Progenitor cell of endocrine pancreas (in vitro differentiated cells): ENCODE data around the gene CHGA. TPM values are rescaled to one million over a fixed set of nuclear protein-coding genes. Genes with fewer than 3 reads are reported as not detected.

Source experiments
- DNase-seq: peaks from one replicate; pipeline ENCODE4 v3.0.0; 2021; ENCODE audit warnings: low spot score; ENCODE audit not compliant: unreplicated experiment
- H3K27ac Mint-ChIP-seq: 2 replicates; pipeline ENCODE4 v1.8.0; 2021; ENCODE audit warnings: mild to moderate bottlenecking, moderate library complexity, mixed read lengths
- H3K27me3 Mint-ChIP-seq: 2 replicates; pipeline ENCODE4 v1.8.0; 2021; ENCODE audit warnings: mixed read lengths
- H3K36me3 Mint-ChIP-seq: 2 replicates; pipeline ENCODE4 v1.8.0; 2022; ENCODE audit warnings: mixed read lengths; ENCODE audit not compliant: insufficient read depth
- H3K4me1 Mint-ChIP-seq: 2 replicates; pipeline ENCODE4 v1.8.0; 2021; ENCODE audit warnings: low read depth, mixed read lengths
- H3K4me3 Mint-ChIP-seq: 2 replicates; pipeline ENCODE4 v1.8.0; 2021; ENCODE audit warnings: low read depth, mild to moderate bottlenecking, moderate library complexity, mixed read lengths
- H3K9me3 Mint-ChIP-seq: 2 replicates; pipeline ENCODE4 v1.8.0; 2021; ENCODE audit warnings: low read depth, mixed read lengths
- total RNA-seq: library from RNA; stranded (reverse); gene quantifications from 2 replicates; pipeline ENCODE4 v1.2.1, GENCODE V29; 2021
- TF ChIP-seq, protein P1 (sequence below): fragments of 200-600 bp; sonication (generic); IDR thresholded peaks from one replicate; pipeline ENCODE4 v1.5.0; 2021; ENCODE audit warnings: antibody characterized with exemption, mild to moderate bottlenecking; ENCODE audit not compliant: unreplicated experiment

CHGA gene
- total RNA-seq, 1 donor from 2014 or later = 1,590 TPM

DNA sequence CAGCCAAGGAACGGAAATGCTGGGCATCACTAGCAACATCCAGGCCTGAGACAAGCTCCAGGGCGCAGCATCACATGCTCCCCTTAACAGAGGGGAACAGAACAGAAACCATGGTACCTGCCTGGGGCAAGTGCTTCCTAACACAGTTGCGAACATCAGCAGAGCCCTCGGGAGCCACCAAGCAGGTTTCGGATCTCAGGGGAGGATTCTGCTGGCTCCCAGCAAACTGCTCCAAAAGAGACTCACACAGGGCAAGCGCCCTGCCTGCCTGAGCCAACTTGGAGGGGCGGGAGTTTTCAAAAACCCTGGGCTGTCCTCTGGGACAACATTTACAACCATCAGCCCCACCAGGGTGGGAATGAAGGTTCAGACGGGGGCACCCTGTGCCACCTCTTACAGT is 19.6 kb downstream of the CHGA start:
- H3K27me3 Mint-ChIP-seq = no peaks in the 10 kb centered on the region
- no peak overlapping the region for H3K27ac Mint-ChIP-seq
- H3K4me1 Mint-ChIP-seq = no peaks in the 10 kb centered on the region
- TF ChIP-seq, protein P1, sequence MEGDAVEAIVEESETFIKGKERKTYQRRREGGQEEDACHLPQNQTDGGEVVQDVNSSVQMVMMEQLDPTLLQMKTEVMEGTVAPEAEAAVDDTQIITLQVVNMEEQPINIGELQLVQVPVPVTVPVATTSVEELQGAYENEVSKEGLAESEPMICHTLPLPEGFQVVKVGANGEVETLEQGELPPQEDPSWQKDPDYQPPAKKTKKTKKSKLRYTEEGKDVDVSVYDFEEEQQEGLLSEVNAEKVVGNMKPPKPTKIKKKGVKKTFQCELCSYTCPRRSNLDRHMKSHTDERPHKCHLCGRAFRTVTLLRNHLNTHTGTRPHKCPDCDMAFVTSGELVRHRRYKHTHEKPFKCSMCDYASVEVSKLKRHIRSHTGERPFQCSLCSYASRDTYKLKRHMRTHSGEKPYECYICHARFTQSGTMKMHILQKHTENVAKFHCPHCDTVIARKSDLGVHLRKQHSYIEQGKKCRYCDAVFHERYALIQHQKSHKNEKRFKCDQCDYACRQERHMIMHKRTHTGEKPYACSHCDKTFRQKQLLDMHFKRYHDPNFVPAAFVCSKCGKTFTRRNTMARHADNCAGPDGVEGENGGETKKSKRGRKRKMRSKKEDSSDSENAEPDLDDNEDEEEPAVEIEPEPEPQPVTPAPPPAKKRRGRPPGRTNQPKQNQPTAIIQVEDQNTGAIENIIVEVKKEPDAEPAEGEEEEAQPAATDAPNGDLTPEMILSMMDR = no peak
- H3K9me3 Mint-ChIP-seq = no peaks in the 10 kb centered on the region
- peaks cover 1% of the 10 kb centered on the region for H3K36me3 Mint-ChIP-seq
- no peak overlapping the region for H3K4me3 Mint-ChIP-seq
- DNase-seq = no peak

DNA sequence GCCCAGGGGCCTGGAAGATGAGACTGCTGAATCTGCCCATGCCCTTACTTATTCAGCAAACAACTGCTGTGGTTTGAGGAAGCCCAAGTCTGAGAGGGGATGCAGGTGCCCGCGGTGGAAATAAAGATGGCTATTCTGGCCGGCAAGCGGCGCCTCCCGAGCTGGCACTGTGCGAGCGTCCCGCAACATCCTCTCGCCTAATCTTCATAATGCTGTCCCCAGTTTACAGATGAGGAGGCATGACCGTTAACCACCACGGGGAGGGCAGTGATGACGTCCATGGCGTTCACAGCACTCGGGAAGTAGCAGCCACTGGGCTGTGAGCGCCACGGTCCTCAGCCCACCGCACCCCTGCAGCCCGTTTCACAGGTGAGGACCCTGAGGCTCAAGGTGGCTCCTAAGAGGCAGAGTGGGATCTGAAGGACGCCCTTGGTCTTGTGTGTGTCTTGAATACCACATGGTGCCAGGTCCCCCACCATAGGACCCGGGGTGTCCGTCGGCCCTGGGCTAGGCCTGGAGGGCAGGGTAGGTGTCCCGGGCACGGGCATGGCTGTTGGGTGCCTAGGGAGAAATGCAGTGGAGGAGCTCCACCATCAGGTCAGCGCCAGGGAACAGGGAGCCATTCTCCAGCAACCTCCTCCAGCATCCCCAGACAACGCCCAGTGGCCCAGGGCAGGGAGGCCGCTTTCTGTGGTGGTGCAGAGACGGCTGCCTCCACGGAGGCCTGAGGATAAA is 20.2 kb downstream of the CHGA start:
- peaks cover 1% of the 10 kb centered on the region for H3K36me3 Mint-ChIP-seq
- no peak for DNase-seq
- H3K27ac Mint-ChIP-seq = no peak overlapping the region
- no peak overlapping the region for H3K4me3 Mint-ChIP-seq
- no peaks in the 10 kb centered on the region for H3K9me3 Mint-ChIP-seq
- no peaks in the 10 kb centered on the region for H3K4me1 Mint-ChIP-seq
- TF ChIP-seq, protein P1 = no peak
- H3K27me3 Mint-ChIP-seq = no peaks in the 10 kb centered on the region

DNA sequence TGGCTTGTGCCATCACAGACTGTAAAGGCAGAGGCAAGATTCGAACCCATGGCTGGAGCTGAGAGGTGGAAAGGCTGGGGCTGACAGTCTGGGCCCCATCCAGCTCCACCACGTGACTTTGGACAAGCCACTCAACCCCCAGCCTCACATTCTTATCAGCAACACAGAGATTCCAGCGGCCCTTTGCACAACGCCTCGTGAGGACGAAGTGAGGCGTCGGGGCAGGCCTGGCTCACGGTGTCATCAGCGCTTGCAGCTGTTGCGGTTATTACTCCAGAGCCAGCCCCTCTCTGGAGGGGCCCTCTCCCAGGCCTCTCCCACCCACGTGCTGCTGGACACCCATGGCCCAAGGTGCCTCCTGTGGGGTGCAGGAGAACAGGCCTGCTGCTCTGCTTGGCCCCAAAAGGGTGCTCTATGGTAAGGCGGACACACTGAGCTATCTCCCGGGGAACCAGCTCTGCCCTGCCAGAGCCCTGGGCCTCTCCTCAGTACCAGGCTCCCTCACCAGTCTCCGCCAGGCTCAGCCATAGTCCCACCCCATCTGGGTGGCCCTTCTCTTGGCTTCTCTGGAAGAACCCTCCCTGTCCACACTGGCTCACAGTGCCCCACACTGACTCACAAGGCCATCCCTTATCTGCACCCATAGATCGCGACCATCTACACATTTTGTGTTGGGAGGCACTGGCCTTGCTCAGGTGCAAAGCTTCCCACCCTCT is 21.1 kb downstream of the CHGA start:
- Mint-ChIP-seq H3K27me3 (no peaks in the 10 kb centered on the region), H3K4me1 (no peaks in the 10 kb centered on the region), H3K36me3 (peaks cover 1% of the 10 kb centered on the region), H3K9me3 (no peaks in the 10 kb centered on the region), H3K27ac (no peak overlapping the region), H3K4me3 (no peak overlapping the region)
- TF ChIP-seq, protein P1 = no peak
- no peak for DNase-seq

DNA sequence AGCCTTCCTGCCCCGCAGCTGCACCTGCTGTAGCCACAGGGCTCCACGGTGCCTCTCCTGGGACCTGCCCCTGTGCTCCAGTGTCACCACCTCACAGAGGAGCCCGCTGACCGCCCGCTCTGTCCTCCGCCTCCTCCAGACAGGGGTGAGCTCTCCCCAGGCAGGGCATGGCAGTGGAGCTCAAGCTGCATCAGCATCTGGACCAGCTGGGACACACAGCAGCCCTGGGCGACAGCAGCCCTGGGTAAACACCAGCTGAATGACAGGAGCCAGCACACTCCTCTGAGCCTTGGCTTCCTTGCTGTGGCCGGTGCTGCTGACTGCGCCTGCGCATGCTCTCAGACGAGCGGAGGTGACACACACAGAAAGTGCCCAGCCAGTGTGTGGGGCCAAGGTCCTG is 22.0 kb downstream of the CHGA start:
- H3K36me3 Mint-ChIP-seq = peaks cover 1% of the 10 kb centered on the region
- TF ChIP-seq, protein P1 = no peak
- no peaks in the 10 kb centered on the region for H3K27me3 Mint-ChIP-seq
- H3K4me1 Mint-ChIP-seq = no peaks in the 10 kb centered on the region
- no peaks in the 10 kb centered on the region for H3K9me3 Mint-ChIP-seq
- H3K4me3 Mint-ChIP-seq = no peak overlapping the region
- no peak overlapping the region for H3K27ac Mint-ChIP-seq
- no peak for DNase-seq

DNA sequence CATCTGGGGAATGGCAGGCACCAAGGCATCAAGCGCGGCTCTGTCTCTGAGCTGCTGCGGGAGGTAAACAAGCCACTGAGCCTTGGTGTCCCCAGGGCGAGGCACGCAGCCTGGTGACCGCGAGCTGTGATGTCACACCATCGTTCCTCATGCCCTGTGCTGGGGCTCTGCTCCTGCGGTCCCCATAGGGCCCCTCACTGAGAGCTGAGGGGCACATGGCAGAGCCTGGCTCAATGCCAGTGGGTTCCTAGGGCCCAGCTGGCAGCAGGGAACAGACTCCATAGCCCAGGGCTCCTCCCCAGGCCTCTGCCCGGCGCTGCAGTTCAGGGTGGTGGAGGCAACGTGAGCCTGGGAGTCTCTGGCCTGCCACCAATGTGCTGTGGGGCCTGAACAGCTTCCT is 22.6 kb downstream of the CHGA start:
- Mint-ChIP-seq H3K4me1 (no peaks in the 10 kb centered on the region), H3K27ac (no peak overlapping the region), H3K9me3 (no peaks in the 10 kb centered on the region), H3K4me3 (no peak overlapping the region), H3K27me3 (no peaks in the 10 kb centered on the region), H3K36me3 (peaks cover 1% of the 10 kb centered on the region)
- TF ChIP-seq, protein P1 = no peak
- DNase-seq = no peak
